HepG2 (cell line): ENCODE measurements around the gene HMGCLL1. TPM values are rescaled to one million over a fixed set of nuclear protein-coding genes. Genes with fewer than 3 reads are reported as not detected.

ENCODE experiments used
- AKNA ChIP-seq: sonication (generic); formaldehyde crosslinking; IDR thresholded peaks from 2 replicates; pipeline ENCODE4 v1.4.0; 2020; ENCODE audit warnings: missing genetic modification reagents, borderline replicate concordance
- ATF7-NPFF ChIP-seq: sonication (generic); formaldehyde crosslinking; IDR thresholded peaks from 2 replicates; pipeline ENCODE4 v1.8.1; 2023; ENCODE audit warnings: mild to moderate bottlenecking, low read depth, missing genetic modification reagents, moderate library complexity
- ERF ChIP-seq: IDR thresholded peaks from 2 replicates; pipeline ENCODE4 v1.6.1; 2018; ENCODE audit warnings: missing biosample characterization, missing genetic modification reagents
- GATAD2A ChIP-seq: IDR thresholded peaks from 2 replicates; pipeline ENCODE4 v1.6.1; 2016
- POLR2G ChIP-seq: fragments of 200-400 bp; formaldehyde crosslinking; IDR thresholded peaks from 2 replicates; pipeline ENCODE4 v1.6.1; 2018; ENCODE audit warnings: mild to moderate bottlenecking, low read depth, low read length, moderate library complexity
- SAFB2 ChIP-seq: sonication (generic); formaldehyde crosslinking; IDR thresholded peaks from 2 replicates; pipeline ENCODE4 v1.5.1; 2020; ENCODE audit warnings: missing genetic modification reagents, low read depth, mild to moderate bottlenecking, borderline replicate concordance
- ZNF362 ChIP-seq: sonication (generic); formaldehyde crosslinking; IDR thresholded peaks from 2 replicates; pipeline ENCODE4 v1.4.0; 2020; ENCODE audit warnings: missing genetic modification reagents, mild to moderate bottlenecking, borderline replicate concordance
- ZNF589 ChIP-seq: sonication (generic); formaldehyde crosslinking; conservative IDR thresholded peaks from 2 replicates; pipeline ENCODE4 v1.8.0; 2022; ENCODE audit warnings: mild to moderate bottlenecking, moderate library complexity, missing genetic modification reagents
- ZNF83 ChIP-seq: sonication (generic); formaldehyde crosslinking; IDR thresholded peaks from 2 replicates; pipeline ENCODE4 v1.4.0; 2020; ENCODE audit warnings: missing genetic modification reagents, mild to moderate bottlenecking, borderline replicate concordance
- polyA plus RNA-seq, 8 experiments: library from polyadenylated mRNA; depleted of rRNA in 3 of 8; stranded (reverse) in 7 of 8; unstranded in 1 of 8; fragments of >200 nt; fragmentation: Illumina TruSeq in 4 of 8; extraction: Trizol in 4 of 8; gene quantifications; 2 replicates each; pipeline versions ENCODE4 v1.2.1 to v1.2.3, GENCODE V29; 2011 to 2016; ENCODE audit warnings: low read depth in 4 of 8, missing spikeins in 1 of 8, mixed read lengths in 1 of 8; ENCODE audit not compliant: insufficient read depth in 1 of 8
- total RNA-seq, 5 experiments: library from RNA; depleted of rRNA; stranded (reverse); fragments of >200 nt; fragmentation: Illumina TruSeq; extraction: Trizol; gene quantifications; 2 replicates each; pipeline ENCODE4 v1.2.3, GENCODE V29; 2016; ENCODE audit warnings: low read depth in 1 of 5
- TF ChIP-seq, protein P1 (sequence below): sonication (generic); formaldehyde crosslinking; IDR thresholded peaks from 2 replicates; pipeline ENCODE4 v1.8.0; 2022; ENCODE audit warnings: mild to moderate bottlenecking, missing genetic modification reagents, moderate library complexity

HMGCLL1 gene
- total and polyA plus RNA-seq, 2 of the 13 experiments (the other 11 are each of a cell fraction or from before 2014, with no cell fraction given), result not detected

GRCh38 chr6:55576811-55577210 lies 2.2 kb downstream of the HMGCLL1 start (continued):
- TF ChIP-seq AKNA, result no peak
- TF ChIP-seq, protein P1, sequence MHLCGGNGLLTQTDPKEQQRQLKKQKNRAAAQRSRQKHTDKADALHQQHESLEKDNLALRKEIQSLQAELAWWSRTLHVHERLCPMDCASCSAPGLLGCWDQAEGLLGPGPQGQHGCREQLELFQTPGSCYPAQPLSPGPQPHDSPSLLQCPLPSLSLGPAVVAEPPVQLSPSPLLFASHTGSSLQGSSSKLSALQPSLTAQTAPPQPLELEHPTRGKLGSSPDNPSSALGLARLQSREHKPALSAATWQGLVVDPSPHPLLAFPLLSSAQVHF, result no peak
- no peak for TF ChIP-seq ATF7-NPFF (CRISPR knock-in tag)
- TF ChIP-seq ERF (CRISPR knock-in tag), result no peak
- TF ChIP-seq POLR2G, result no peak
- TF ChIP-seq SAFB2 (CRISPR knock-in tag), result no peak
- TF ChIP-seq ZNF83 (CRISPR knock-in tag), result no peak
- TF ChIP-seq ZNF362 (CRISPR knock-in tag), result no peak
- no peak for TF ChIP-seq ZNF589 (CRISPR knock-in tag)
- no peak for TF ChIP-seq GATAD2A (CRISPR knock-in tag)
